ENCODE results near the gene KCNH6. TPM values are rescaled to one million over a fixed set of nuclear protein-coding genes. Genes with fewer than 3 reads are reported as not detected.

The KCNH6 gene
- total and polyA plus RNA-seq, 9 of the 15 experiments (the other 6 are each of a cell fraction or from before 2014, with no cell fraction given): not detected

GRCh38 chr17:63549946-63550816, 27.0 kb downstream of the KCNH6 start, which contains the start of gene DCAF7 (continued):
- TF ChIP-seq SIN3A (IDR thresholded peaks at IDR 0.05; ENCODE audit: borderline replicate concordance in 2 of 2, control insufficient read depth in 1 of 2, low read depth in 2 of 2, low read length in 2 of 2) (peak; percentile 75 to 83), HDAC2 (IDR thresholded peaks at IDR 0.05) (peak; percentile 49; the same call in 1 of the 2 replicates), POLR2G (IDR thresholded peaks at IDR 0.05; ENCODE audit: low read depth, low read length) (peak; percentile 89), HDAC8 (tag; IDR thresholded peaks at IDR 0.05) (peak; percentile 70; the same call in 1 of the 2 replicates), POLR2AphosphoS2 (IDR thresholded peaks at IDR 0.05; ENCODE audit: low read length) (no peak), ZNF431 (CRISPR knock-in tag; IDR thresholded peaks at IDR 0.05) (no peak; the same call in 1 of the 2 replicates), ETS2 (tag; IDR thresholded peaks at IDR 0.05; ENCODE audit: borderline replicate concordance, poor library complexity, severe bottlenecking) (no peak), NBN (IDR thresholded peaks at IDR 0.05; ENCODE audit: low read depth) (no peak), CREB3L1 (IDR thresholded peaks at IDR 0.05; ENCODE audit: borderline replicate concordance, low read depth) (no peak), ZNF561 (CRISPR knock-in tag; conservative IDR thresholded peaks at IDR 0.05) (no peak), TSC22D4 (tag; IDR thresholded peaks at IDR 0.05) (no peak), GABPB1 (CRISPR knock-in tag; IDR thresholded peaks at IDR 0.05) (peak; percentile 93), ZKSCAN1 (IDR thresholded peaks at IDR 0.05; ENCODE audit: low read depth, low read length) (peak; percentile 9), SNIP1 (IDR thresholded peaks at IDR 0.05; ENCODE audit: low read depth) (no peak), PCBP2 (IDR thresholded peaks at IDR 0.05; ENCODE audit: low read depth, low read length, poor library complexity, severe bottlenecking) (no peak), MAZ (CRISPR knock-in tag; conservative IDR thresholded peaks at IDR 0.05 in 1 of 2, IDR thresholded peaks at IDR 0.05 in 1 of 2) (peak; percentile 90 to 94), MEF2A (IDR thresholded peaks at IDR 0.05; ENCODE audit: control insufficient read depth, low read depth, low read length) (no peak), ZNF507 (tag; conservative IDR thresholded peaks at IDR 0.05) (no peak)
- TF ChIP-seq, protein P1, sequence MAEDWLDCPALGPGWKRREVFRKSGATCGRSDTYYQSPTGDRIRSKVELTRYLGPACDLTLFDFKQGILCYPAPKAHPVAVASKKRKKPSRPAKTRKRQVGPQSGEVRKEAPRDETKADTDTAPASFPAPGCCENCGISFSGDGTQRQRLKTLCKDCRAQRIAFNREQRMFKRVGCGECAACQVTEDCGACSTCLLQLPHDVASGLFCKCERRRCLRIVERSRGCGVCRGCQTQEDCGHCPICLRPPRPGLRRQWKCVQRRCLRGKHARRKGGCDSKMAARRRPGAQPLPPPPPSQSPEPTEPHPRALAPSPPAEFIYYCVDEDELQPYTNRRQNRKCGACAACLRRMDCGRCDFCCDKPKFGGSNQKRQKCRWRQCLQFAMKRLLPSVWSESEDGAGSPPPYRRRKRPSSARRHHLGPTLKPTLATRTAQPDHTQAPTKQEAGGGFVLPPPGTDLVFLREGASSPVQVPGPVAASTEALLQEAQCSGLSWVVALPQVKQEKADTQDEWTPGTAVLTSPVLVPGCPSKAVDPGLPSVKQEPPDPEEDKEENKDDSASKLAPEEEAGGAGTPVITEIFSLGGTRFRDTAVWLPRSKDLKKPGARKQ (CRISPR knock-in tag; IDR thresholded peaks at IDR 0.05): no peak
- TF ChIP-seq, protein P2, sequence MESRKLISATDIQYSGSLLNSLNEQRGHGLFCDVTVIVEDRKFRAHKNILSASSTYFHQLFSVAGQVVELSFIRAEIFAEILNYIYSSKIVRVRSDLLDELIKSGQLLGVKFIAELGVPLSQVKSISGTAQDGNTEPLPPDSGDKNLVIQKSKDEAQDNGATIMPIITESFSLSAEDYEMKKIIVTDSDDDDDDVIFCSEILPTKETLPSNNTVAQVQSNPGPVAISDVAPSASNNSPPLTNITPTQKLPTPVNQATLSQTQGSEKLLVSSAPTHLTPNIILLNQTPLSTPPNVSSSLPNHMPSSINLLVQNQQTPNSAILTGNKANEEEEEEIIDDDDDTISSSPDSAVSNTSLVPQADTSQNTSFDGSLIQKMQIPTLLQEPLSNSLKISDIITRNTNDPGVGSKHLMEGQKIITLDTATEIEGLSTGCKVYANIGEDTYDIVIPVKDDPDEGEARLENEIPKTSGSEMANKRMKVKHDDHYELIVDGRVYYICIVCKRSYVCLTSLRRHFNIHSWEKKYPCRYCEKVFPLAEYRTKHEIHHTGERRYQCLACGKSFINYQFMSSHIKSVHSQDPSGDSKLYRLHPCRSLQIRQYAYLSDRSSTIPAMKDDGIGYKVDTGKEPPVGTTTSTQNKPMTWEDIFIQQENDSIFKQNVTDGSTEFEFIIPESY (CRISPR knock-in tag; IDR thresholded peaks at IDR 0.05): no peak
